Spleen (tissue), 7 donors: ENCODE data around the gene CUX1.

Source experiments
- CTCF ChIP-seq, 11 experiments: fragments of 200-600 bp in 7 of 11; fragments of 450-650 bp in 4 of 11; sonication (generic) in 4 of 11; IDR thresholded peaks in 8 of 11; conservative IDR thresholded peaks in 3 of 11; 1 replicate in 7 of 11; 2 replicates in 4 of 11; pipeline versions ENCODE4 v1.4.0 to v1.8.0; 2016 to 2021; ENCODE audit warnings: antibody characterized with exemption in 11 of 11, inconsistent platforms in 4 of 11, mild to moderate bottlenecking in 1 of 11
- POLR2A ChIP-seq, 3 donors: fragments of 450-650 bp; IDR thresholded peaks; one replicate each; pipeline ENCODE4 v1.5.1; 2017; ENCODE audit warnings: antibody characterized with exemption in 3 of 3, mild to moderate bottlenecking in 1 of 3
- POLR2AphosphoS5 ChIP-seq, 3 donors: sonication (generic); formaldehyde crosslinking; IDR thresholded peaks; one replicate each; pipeline ENCODE4 v1.5.1; 2017; ENCODE audit warnings: antibody characterized with exemption in 3 of 3
- donor health status: DM: no; HTN: no; CAD: no; lungs with moderate emphysema.
- donor health status: DM: no; HTN: no; CAD: no.
- donor health status: DM: no; HTN: no; CAD: no.

GRCh38 chr7:102089175-102090098 lies 272.0 kb downstream of the CUX1 start:
- no peak for TF ChIP-seq POLR2AphosphoS5 (IDR thresholded peaks at IDR 0.05)
- no peak for TF ChIP-seq CTCF (IDR thresholded peaks at IDR 0.05 in 8 of 11, conservative IDR thresholded peaks at IDR 0.05 in 3 of 11)
- no peak for TF ChIP-seq POLR2A (IDR thresholded peaks at IDR 0.05)
